RKO (cell line): ENCODE measurements around the gene CCDC116.

ENCODE experiments used
- DNase-seq: peaks from one replicate; pipeline ENCODE4 v3.0.0-alpha.2; 2016; ENCODE audit warnings: low spot score

CCDC116 gene

DNA sequence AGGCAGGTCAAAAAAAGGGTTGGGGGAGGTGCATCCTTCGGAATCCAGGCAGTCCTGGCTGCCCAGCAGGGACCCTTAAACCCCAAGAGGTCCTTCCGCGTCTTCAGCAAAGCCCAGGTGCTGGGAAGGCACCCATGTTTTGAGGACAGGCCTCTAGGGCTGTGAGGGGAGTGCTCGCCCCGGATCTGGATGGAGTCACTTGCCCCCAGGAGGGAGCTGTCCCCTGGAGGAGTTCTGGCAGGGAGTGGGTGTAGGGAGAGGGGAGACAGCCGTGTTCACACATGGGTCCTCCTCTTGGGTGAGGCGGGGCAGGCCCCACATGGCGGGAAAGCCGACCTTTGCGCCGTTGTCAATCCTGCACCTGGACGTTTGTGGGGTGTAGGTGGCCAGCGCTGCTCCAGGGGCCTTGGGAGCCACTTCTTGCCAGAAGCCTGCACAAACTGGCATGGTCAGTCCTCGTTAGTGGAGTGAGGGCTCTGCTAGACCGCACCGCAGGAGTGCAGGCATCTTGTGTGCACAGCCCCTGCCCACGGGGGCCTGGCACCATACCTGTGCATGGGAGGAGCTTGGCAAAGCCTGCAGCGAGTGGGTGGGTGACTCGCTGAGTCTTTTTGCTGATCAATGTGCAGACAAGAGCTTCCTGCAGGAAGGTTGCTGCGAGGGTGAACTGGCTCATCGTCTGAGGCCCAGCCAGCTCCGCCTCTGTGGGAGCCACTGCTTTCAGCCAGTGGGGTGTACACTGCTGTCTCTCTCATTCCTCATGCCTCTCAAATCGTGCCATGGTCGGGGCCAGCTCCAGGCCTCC, 49.2 kb downstream of the CCDC116 start:
- no peak for DNase-seq

DNA sequence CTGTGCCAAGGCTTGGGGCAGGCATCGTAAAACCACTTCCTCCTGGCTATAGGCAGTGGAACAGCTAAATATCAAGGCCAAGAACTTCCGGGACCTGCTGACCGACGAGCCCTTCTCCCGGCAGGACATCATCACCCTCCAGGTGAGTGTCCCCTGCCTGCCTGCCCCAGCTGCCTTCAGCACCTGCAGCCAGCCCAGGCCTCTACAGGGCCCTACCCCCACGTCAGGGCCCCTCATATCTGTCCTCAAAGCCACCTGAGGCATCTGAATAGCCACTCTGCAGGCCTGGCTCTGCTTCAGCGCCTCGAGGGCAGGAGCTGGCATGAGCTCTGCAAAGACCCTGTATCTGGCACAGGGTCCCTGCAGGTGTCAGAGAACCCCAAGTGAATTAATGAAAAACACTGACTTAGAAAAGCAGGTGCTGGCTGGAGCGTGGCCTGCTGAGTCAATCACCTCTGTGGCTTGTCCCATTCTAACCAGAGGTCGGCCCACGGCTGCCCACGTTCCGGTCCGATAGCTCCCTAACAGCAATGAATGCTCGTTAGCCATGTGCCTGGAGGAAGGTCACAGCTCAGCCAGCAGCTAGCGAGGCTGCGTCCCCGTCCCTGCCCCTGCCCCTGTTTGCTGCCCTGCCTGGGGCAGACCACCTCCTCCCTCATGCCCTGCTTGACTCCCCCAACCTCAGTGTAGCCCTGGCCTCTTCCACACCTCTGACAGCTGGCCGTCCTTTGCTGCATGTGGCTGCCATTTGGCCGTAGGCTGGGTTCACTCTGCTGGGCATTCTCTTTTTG, 50.0 kb downstream of the CCDC116 start:
- DNase-seq: no peak

GRCh38 chr22:21683401-21683811, 50.8 kb downstream of the CCDC116 start:
- DNase-seq: no peak

GRCh38 chr22:21684492-21685163, 52.1 kb downstream of the CCDC116 start:
- no peak for DNase-seq

- no peak for DNase-seq
Measured at GRCh38 chr22:21685164-21685513, 52.6 kb downstream of the CCDC116 start.

DNA sequence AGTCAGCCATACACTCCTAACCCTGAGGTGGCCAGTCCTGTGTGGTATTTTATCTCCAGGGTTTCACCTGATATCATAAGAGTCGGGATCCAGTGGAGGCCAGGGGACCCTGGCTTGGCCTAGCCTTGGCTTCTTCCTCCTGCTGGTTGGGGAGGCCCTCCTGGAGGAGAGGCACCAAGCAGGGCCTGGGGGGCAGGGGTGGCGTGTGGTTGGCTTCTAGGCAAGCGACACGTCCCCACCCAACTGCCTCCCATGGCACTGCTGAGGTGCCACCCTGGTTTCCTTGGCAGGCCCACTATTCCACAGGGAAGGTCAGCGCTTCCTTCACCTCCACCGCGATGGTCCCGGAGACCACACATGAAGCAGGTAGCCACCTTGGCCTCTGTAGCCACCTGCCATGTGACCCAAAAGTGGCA, 53.6 kb downstream of the CCDC116 start:
- DNase-seq: no peak
